Measurements from ENCODE around the gene RGL2. TPM values are rescaled to one million over a fixed set of nuclear protein-coding genes. Genes with fewer than 3 reads are reported as not detected.

The RGL2 gene
- total RNA-seq, 6 donors from 2014 or later = 56.5 to 149 (median 77.9) TPM

GRCh38 chr6:33251395-33252012 lies 47.2 kb downstream of the RGL2 start:
- WGBS, 2 donors = 78 to 90% methylated on average over 6 of the region's 6 CpGs
- peaks cover 0 to 13% (median 0%) of the 10 kb centered on the region in 4 donors for H3K36me3 ChIP-seq
- no peak for ATAC-seq (ENCODE audit: low FRiP score in 2 of 2)
- H3K4me1 ChIP-seq = peaks cover 23 to 30% (median 25%) of the 10 kb centered on the region in 4 donors
- no peaks in the 10 kb centered on the region for H3K27me3 ChIP-seq
- no peaks in the 10 kb centered on the region for H3K9me3 ChIP-seq
- no peak for TF ChIP-seq POLR2A (IDR thresholded peaks at IDR 0.05)
- TF ChIP-seq POLR2AphosphoS5 (IDR thresholded peaks at IDR 0.05) = no peak
- no peak for TF ChIP-seq EP300 (IDR thresholded peaks at IDR 0.05)
- TF ChIP-seq CTCF (IDR thresholded peaks at IDR 0.05) = no peak
- H3K27ac ChIP-seq = no peak overlapping the region
- no peak for DNase-seq
- H3K4me3 ChIP-seq = no peak overlapping the region

- Histone ChIP-seq H3K9me3 (no peaks in the 10 kb centered on the region), H3K4me3 (no peak overlapping the region), H3K27ac (peak overlapping the region in 1 of 4 donors; percentile 12), H3K27me3 (no peaks in the 10 kb centered on the region), H3K4me1 (peaks cover 23 to 30% (median 25%) of the 10 kb centered on the region in 4 donors), H3K36me3 (peaks cover 0 to 13% (median 0%) of the 10 kb centered on the region in 4 donors)
- TF ChIP-seq CTCF (IDR thresholded peaks at IDR 0.05) (no peak), POLR2AphosphoS5 (IDR thresholded peaks at IDR 0.05) (no peak), POLR2A (IDR thresholded peaks at IDR 0.05) (no peak), EP300 (IDR thresholded peaks at IDR 0.05) (no peak)
- 97% methylated on average over 13 of the region's 13 CpGs for WGBS, 2 donors
- ATAC-seq (ENCODE audit: low FRiP score in 2 of 2) = no peak
- DNase-seq = peak in 1 of 2 donors; percentile 60
Observed at GRCh38 chr6:33250731-33251130, 48.0 kb downstream of the RGL2 start.

GRCh38 chr6:33249732-33250630 lies 48.8 kb downstream of the RGL2 start:
- H3K27ac ChIP-seq = peak overlapping the region; percentile 88 to 97 (median 93)
- TF ChIP-seq POLR2AphosphoS5 (IDR thresholded peaks at IDR 0.05) (no peak), POLR2A (IDR thresholded peaks at IDR 0.05) (peak in 1 of 4 donors; percentile 8)
- peaks cover 23 to 30% (median 25%) of the 10 kb centered on the region in 4 donors for H3K4me1 ChIP-seq
- H3K27me3 ChIP-seq = no peaks in the 10 kb centered on the region
- no peaks in the 10 kb centered on the region for H3K9me3 ChIP-seq
- ATAC-seq (ENCODE audit: low FRiP score in 2 of 2) = no peak
- peak overlapping the region; percentile 44 to 57 (median 53) for H3K4me3 ChIP-seq
- no peak for DNase-seq
- H3K36me3 ChIP-seq = peaks cover 0 to 12% (median 0%) of the 10 kb centered on the region in 4 donors
- 17 to 23% methylated on average over 14 to 15 of the region's 15 CpGs for WGBS, 2 donors

GRCh38 chr6:33248932-33249731 lies 49.6 kb downstream of the RGL2 start:
- 0% methylated on average over 21 to 58 of the region's 58 CpGs for WGBS, 2 donors
- peaks cover 0 to 4% (median 0%) of the 10 kb centered on the region in 4 donors for H3K36me3 ChIP-seq
- ATAC-seq (ENCODE audit: low FRiP score in 2 of 2) (peak; percentile 98 to 99), DNase-seq (peak; percentile 95 to 98)
- H3K27ac ChIP-seq = peak overlapping the region; percentile 88 to 97 (median 93)
- H3K4me1 ChIP-seq = peaks cover 23 to 30% (median 25%) of the 10 kb centered on the region in 4 donors
- peak overlapping the region; percentile 44 to 57 (median 53) for H3K4me3 ChIP-seq
- no peaks in the 10 kb centered on the region for H3K27me3 ChIP-seq
- H3K9me3 ChIP-seq = no peaks in the 10 kb centered on the region
- TF ChIP-seq POLR2A (IDR thresholded peaks at IDR 0.05) (peak in 3 of 4 donors; percentile 75 to 90 (median 82)), CTCF (IDR thresholded peaks at IDR 0.05) (peak in 3 of 6 experiments; percentile 38 to 43 (median 39)), POLR2AphosphoS5 (IDR thresholded peaks at IDR 0.05) (peak; percentile 44 to 78), EP300 (IDR thresholded peaks at IDR 0.05) (no peak)
